Kidney capillary endothelial cell (primary cell): Measurements from ENCODE around the gene MTMR11.
A peak's percentile ranks its signal among the peaks of the same experiment; 100 is the strongest.
"Not testable (repeated sequence)": the region's sequence is repeated elsewhere in the genome, so short reads cannot be mapped to it uniquely, and the experiment has no call there.

ENCODE experiments used
- DNase-seq: peaks from one replicate; pipeline ENCODE4 v3.0.0-alpha.2; 2018; ENCODE audit warnings: low spot score

MTMR11 gene, protein sequence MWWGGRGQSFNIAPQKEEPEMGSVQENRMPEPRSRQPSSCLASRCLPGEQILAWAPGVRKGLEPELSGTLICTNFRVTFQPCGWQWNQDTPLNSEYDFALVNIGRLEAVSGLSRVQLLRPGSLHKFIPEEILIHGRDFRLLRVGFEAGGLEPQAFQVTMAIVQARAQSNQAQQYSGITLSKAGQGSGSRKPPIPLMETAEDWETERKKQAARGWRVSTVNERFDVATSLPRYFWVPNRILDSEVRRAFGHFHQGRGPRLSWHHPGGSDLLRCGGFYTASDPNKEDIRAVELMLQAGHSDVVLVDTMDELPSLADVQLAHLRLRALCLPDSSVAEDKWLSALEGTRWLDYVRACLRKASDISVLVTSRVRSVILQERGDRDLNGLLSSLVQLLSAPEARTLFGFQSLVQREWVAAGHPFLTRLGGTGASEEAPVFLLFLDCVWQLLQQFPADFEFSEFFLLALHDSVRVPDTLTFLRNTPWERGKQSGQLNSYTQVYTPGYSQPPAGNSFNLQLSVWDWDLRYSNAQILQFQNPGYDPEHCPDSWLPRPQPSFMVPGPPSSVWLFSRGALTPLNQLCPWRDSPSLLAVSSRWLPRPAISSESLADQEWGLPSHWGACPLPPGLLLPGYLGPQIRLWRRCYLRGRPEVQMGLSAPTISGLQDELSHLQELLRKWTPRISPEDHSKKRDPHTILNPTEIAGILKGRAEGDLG

GRCh38 chr1:149936170-149936991 lies at the start of gene MTMR11:
TSS of gene MTMR11 (minus strand) at chr1:149936879. CDS start at chr1:149936647, 232 bp downstream.
- DNase-seq: no peak

DNA sequence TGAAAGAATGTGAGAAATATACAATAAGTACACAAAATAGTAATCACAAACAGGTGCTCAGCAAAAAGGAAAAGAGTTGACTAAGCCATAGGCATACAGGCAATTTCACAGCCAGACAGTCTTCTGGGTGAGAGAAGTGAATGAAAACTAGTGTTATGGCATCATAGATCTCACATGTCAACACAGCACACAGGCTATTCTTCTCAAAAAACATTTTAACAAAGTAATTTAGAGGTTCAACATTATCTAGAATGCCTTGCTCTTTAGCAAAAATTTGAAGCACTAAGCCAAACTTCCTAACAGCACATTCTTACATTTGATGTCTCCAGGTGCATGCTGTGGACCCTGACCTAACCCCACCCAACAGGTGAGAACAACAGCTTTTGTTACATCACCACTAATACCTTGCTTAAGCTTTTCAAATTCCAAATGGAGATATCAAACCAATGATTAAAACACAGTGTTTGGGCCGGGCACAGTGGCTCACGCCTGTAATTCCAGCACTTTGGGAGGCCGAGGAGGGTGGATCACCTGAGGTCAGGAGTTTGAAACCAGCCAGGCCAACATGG lies 43.4 kb upstream of the MTMR11 start:
- no peak for DNase-seq

DNA sequence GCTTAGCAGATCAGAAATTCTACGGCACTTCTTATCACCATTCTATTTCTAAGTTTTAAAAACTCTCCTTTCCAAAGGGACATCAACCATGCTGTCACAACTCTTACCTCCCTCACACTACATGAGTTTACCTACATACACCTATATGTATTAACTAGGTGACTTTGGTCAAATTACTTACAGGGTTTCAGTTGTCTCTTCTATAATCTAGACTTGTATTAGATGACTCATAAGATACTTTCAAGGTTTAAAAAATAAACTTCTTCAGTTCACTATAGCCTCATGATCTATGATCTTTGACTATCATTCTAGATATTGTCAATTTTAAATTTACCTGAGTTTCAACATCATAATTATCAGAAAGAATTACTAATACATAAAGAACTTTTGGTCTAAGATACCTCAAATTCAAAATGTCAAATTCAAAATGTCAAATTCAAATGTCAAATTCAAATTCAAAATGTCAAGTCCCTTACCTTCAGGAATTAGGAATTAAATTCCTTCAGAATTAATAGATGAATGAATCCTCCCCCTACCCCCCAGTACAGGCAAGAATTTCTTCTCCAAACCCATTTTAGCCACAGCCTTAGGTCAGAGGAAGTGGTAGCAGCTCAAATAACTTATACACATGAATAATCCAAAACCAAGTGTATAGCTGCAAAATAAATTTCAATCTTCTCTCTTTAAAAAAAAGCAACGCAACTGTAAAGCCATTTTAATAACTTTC lies 42.7 kb upstream of the MTMR11 start:
- no peak for DNase-seq

DNA sequence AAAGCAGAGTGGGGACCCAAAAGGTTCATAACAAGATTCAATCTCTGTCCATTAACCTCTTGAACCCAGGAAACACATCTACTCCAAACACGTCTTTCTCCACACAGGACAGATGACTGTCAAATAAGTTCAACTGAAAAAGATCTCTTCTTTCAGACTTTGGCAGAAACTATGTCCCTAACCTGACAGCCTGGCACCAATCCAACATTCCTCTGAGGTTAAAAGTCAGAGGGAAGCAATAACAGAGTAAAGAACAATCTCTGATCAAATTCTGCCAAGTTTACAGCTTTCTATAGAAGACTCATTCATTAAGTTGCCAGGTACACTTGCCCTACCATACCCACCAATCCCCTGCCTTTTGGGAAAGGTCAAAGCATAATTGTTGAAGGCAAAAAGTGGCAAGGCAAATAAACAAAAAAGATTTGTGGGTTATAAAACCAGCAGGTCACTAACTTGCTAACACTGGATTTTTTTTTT lies 41.9 kb upstream of the MTMR11 start:
- DNase-seq: no peak

GRCh38 chr1:149977345-149977744 lies 40.7 kb upstream of the MTMR11 start:
- DNase-seq: no peak

DNA sequence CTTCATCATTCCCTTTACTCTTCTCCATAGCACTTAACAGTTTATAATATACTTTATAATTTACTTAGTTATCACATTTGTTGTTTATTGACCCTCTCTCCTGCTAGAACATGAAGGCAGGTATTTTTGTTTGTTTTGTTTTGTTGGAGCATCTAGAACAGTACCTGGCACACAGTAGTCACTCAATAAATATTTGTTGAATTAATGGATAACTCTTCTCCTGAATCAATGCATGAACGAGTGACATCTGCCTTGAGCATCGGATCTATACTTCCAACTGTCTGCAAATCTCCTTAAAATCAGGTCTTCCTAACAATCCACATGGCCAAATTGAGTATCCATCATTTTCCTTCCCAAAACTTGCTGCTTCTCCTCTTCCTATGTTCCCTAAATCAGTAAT lies 35.9 kb upstream of the MTMR11 start:
- no peak for DNase-seq

DNA sequence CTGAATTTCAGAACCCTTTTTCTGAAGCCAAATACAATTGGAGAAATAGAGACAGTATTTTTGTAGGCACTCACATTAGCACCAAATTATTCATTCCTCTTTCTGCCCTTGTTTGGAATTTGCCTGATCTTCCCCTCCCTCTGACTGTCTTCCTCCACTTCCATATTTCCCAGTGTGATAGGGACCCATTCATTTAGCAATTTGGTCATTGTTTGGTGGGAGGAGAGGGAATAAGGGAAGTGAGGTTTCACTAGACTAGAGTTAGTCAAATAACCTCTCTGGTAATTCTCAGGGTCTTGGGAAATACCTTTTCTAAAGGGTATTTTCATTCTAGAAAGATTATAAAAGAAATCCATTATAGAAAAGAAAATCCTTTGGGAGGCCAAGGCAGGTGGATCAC lies 31.0 kb upstream of the MTMR11 start:
- DNase-seq: no peak

GRCh38 chr1:149967041-149967440 lies 30.4 kb upstream of the MTMR11 start:
- DNase-seq: no peak

DNA sequence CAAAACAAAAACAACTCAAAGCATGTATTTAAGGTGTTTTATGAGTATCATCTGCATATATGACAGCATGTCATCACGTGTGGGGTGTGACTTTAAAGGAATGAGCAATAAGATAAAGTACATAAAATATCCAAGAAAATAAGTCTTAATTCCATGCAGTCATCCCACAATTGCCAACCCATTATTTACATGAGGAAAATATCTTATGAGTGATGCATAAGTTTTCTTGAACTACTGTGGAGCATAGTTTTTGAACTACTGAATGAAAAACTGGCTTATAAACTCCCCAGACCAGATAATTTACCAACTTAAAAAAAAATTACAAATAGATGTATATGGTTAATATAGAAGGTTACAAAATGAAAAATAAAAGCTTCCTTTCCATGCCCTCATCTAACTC lies 29.7 kb upstream of the MTMR11 start:
- no peak for DNase-seq

- DNase-seq: no peak
These were observed 28.8 kb upstream of the MTMR11 start for GRCh38 chr1:149965440-149965839.

GRCh38 chr1:149963358-149963757 lies 26.7 kb upstream of the MTMR11 start:
- no peak for DNase-seq

DNA sequence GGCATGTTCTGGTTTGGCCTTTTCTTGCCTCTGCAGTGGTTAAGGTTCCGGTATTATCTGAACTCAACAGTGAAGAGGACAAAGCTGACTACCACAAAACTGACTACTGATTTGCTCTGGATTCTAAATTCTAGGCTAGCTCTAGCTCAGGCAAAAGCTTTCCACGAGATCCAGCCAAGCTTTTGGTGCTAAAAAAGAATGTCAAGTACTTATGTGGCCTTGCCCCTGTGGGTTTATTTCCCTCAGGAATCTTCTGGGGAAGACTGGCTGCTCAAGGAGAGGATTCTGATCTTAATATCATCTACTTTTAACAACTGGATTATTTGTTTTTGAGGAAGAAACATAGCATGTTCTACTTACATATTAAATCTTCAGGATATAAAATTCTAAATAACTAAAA lies 26.1 kb upstream of the MTMR11 start:
- no peak for DNase-seq

GRCh38 chr1:149962039-149962647 lies 25.5 kb upstream of the MTMR11 start:
- peak; percentile 72 for DNase-seq

DNA sequence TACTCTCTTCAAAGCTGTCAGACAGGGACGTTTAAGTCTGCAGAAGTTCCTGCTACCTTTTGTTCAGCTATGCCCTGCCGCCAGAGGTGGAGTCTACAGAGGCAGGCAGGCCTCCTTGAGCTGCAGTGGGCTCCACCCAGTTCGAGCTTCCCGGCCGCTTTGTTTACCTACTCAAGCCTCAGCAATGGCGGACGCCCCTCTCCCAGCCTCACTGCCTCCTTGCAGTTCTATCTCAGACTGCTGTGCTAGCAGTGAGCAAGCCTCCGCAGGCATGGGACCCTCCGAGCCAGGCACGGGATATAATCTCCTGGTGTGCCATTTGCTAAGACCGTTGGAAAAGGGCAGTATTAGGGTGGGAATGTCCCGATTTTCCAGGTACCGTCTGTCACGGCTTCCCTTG lies 20.9 kb upstream of the MTMR11 start:
- DNase-seq: not testable (repeated sequence)

DNA sequence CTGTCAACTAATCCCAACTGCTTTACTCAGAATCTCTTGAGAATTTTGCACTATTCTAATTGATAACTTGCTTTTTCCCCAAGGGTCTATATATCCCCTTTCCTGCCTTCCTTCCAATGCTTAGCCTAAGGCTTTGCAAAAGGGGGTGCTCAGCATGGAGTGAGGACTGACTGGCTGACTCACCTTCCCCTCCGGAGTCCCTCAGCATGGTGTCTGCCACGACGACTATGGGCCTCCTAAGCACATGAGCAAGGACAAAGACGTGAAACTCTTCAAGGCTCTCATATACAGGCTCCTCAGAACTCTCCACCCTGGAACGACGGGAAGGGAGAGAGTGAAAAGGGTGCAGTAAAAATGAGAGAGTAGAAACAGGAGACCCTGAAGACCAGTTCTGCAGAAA lies 13.2 kb upstream of the MTMR11 start:
- DNase-seq: no peak

DNA sequence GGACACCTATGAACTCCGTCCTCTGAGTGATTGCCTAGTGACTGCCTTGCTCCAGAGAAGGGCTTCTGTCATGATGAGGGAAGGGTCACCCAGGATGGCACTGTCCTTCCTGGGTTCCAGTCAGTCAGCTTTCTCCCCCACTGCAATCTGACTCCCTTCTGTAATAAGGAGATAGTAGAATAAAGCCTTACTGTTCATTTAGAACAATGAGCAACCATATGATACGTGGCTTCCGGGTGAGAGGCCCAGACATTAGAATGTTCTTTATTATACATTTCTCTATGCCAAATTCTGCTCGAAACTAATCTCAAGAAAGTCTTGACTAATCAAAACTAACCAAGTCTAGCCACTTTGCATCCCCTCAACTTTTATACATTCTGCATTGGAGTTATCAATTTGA lies 8.5 kb upstream of the MTMR11 start:
- no peak for DNase-seq

- no peak for DNase-seq
These were observed 6.2 kb upstream of the MTMR11 start for GRCh38 chr1:149942885-149943284.

DNA sequence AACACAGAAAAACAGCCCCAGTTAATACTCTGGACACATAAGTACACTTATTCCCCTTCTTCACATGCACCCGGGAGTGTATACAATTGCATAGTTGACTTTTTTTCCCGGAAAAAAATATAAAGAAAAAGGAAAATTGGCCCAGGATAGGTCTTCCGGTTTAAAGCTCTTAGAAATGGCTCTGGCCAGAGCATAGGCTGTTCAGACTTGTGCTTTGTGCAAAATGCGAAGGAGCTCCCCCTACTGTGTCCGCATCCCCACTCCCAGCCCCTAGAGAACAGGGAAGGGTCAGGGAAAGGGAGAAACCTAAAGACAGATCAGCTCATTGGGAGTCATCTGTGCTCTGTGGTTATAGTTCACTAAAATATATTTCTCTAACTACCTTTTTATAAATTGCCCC lies 5.5 kb upstream of the MTMR11 start:
- no peak for DNase-seq

DNA sequence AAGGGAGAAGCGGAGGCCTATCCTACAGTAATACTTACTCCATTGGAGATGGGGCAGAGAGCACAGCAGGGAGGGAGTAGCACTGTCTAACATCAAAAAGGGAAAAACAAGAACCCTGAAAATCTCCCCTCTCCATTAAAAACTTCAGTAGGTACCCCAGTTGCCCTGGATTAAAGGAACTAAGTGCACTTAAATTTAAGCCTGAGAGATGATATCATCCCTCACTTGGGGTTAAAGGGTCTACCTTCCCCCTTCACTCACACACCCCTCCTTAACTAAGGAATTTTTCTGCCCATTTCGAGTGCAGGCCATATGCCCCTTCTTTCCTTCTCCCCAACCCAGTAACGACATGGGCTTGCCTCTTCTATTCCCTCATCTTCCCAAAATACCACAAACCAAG lies 3.7 kb upstream of the MTMR11 start:
- DNase-seq: no peak

- not testable (repeated sequence) for DNase-seq
These were observed 2.0 kb upstream of the MTMR11 start for GRCh38 chr1:149938668-149939003.

DNA sequence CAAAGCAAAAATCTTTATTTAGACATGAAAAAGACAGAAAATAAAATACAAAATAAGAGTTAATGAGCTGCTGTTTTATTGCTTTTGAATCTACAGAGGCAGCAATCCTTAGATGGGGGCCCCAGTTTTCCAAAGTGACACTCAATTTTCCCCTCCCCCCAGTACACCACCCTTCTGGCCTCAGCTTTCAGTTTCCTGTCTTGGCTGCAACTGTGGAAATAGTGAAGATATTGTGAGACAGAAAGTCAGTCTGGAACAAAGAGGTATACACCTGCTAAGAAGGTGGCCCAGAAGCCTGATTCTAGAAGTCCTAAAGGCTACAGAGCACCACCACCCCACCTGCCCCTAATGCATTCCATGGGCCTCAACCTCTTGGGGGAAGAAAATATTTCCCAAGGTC lies 1.1 kb upstream of the MTMR11 start:
- DNase-seq: no peak
